ENCODE measurements around the gene FGF22.

Gene FGF22

GRCh38 chr19:593505-593904, 46.2 kb upstream of the FGF22 start:
- in situ Hi-C loops (cut with MboI; ENCODE audit: low sequenced_read_pairs, unreplicated experiment): loop anchor here (25.0 kb wide), 1 partner anchor 144 kb away; no protein-coding TSS in a partner anchor
- TF ChIP-seq CTCF (IDR thresholded peaks at IDR 0.05; ENCODE audit: borderline replicate concordance, control extremely low read depth, extremely low read depth, insufficient read depth, missing control alignments): no peak
- no peak for DNase-seq (ENCODE audit: low spot score)

GRCh38 chr19:594265-594870, 45.3 kb upstream of the FGF22 start:
- in situ Hi-C loops (cut with MboI; ENCODE audit: low sequenced_read_pairs, unreplicated experiment): loop anchor here (25.0 kb wide), 1 partner anchor 143 kb away; no protein-coding TSS in a partner anchor
- no peak for DNase-seq (ENCODE audit: low spot score)
- TF ChIP-seq CTCF (IDR thresholded peaks at IDR 0.05; ENCODE audit: borderline replicate concordance, control extremely low read depth, extremely low read depth, insufficient read depth, missing control alignments): no peak

- TF ChIP-seq CTCF (IDR thresholded peaks at IDR 0.05; ENCODE audit: borderline replicate concordance, control extremely low read depth, extremely low read depth, insufficient read depth, missing control alignments): no peak
- in situ Hi-C loops (cut with MboI; ENCODE audit: low sequenced_read_pairs, unreplicated experiment): loop anchor here (25.0 kb wide), 1 partner anchor 142 kb away; no protein-coding TSS in a partner anchor
- DNase-seq (ENCODE audit: low spot score): no peak
Measured at GRCh38 chr19:595326-596262, 44.1 kb upstream of the FGF22 start.

GRCh38 chr19:596263-596655, 43.4 kb upstream of the FGF22 start:
- in situ Hi-C loops (cut with MboI; ENCODE audit: low sequenced_read_pairs, unreplicated experiment): loop anchor here (25.0 kb wide), 1 partner anchor 141 kb away; no protein-coding TSS in a partner anchor
- no peak for TF ChIP-seq CTCF (IDR thresholded peaks at IDR 0.05; ENCODE audit: borderline replicate concordance, control extremely low read depth, extremely low read depth, insufficient read depth, missing control alignments)
- DNase-seq (ENCODE audit: low spot score): no peak

- in situ Hi-C loops (cut with MboI; ENCODE audit: low sequenced_read_pairs, unreplicated experiment): loop anchor here (25.0 kb wide), 1 partner anchor 140 kb away; no protein-coding TSS in a partner anchor
- no peak for TF ChIP-seq CTCF (IDR thresholded peaks at IDR 0.05; ENCODE audit: borderline replicate concordance, control extremely low read depth, extremely low read depth, insufficient read depth, missing control alignments)
- no peak for DNase-seq (ENCODE audit: low spot score)
Measured at GRCh38 chr19:597406-598315, 42.0 kb upstream of the FGF22 start.

- DNase-seq (ENCODE audit: low spot score): no peak
- in situ Hi-C loops (cut with MboI; ENCODE audit: low sequenced_read_pairs, unreplicated experiment): no loop called here
- TF ChIP-seq CTCF (IDR thresholded peaks at IDR 0.05; ENCODE audit: borderline replicate concordance, control extremely low read depth, extremely low read depth, insufficient read depth, missing control alignments): no peak
Measured at GRCh38 chr19:601310-601709, 38.4 kb upstream of the FGF22 start.
